Choroid plexus epithelial cell (primary cell): ENCODE data around the gene FAM219A.

ENCODE experiments used
- DNase-seq: peaks from one replicate; pipeline ENCODE4 v3.0.0-alpha.2; 2010; ENCODE audit warnings: low read depth
- H3K4me3 ChIP-seq: 2 replicates; pipeline ENCODE4 v1.5.1; 2011; ENCODE audit warnings: low read depth, mild to moderate bottlenecking, control low read depth, low read length, moderate library complexity
- CTCF ChIP-seq: conservative IDR thresholded peaks from 2 replicates; pipeline ENCODE4 v1.5.1; 2011; ENCODE audit warnings: low read depth, mild to moderate bottlenecking, control low read depth, inconsistent platforms, low read length, moderate library complexity

The FAM219A gene

DNA sequence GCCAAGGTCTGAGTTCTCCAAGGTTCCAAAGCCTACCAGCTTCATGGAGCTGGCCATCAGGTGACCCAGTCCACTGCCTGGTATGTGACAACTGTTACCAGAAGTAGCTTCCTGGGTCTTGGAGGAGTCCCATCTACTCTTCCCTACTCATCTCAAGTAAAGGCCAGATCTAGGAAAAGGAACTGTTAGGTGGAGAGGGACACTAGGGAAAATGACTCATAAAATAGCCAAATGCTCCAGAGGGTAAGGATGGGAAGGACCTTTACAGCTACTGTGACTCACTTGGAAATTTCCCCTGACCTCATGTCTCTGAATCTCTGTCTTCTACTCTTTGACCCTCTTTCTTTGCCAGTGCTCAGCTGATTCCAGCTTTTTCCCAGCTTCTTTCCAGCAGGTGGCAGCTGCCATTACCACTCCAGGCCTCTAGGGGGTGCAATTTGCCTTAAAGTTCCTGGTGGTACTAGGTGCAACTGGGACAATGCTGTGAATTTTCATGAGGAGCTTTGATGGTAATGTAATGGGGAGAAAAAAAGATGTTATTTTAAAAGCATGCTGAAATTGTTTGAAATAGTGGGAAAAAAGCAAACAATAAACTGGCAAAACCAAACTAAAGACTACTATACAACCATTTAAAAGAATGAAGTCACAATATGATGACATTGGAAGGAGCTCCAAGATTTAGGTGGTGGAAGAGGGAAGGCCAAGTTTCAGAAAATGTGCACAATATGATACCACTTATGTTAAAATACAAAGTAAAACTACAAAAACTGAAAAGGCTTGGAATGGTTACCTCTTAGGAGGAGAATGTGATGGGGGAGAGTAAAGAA lies 54.6 kb downstream of the FAM219A start:
- no peak overlapping the region for H3K4me3 ChIP-seq
- peak; percentile 77 for DNase-seq
- peak; percentile 100 for TF ChIP-seq CTCF

GRCh38 chr9:34400686-34401602 lies 57.4 kb downstream of the FAM219A start:
- TF ChIP-seq CTCF: no peak
- DNase-seq: no peak

GRCh38 chr9:34400275-34400674 lies 58.1 kb downstream of the FAM219A start:
- DNase-seq: no peak
- no peak overlapping the region for H3K4me3 ChIP-seq
- peak; percentile 24 for TF ChIP-seq CTCF

More at GRCh38 chr9:34400686-34401602, 57.4 kb downstream of the FAM219A start:
- no peak overlapping the region for H3K4me3 ChIP-seq

DNA sequence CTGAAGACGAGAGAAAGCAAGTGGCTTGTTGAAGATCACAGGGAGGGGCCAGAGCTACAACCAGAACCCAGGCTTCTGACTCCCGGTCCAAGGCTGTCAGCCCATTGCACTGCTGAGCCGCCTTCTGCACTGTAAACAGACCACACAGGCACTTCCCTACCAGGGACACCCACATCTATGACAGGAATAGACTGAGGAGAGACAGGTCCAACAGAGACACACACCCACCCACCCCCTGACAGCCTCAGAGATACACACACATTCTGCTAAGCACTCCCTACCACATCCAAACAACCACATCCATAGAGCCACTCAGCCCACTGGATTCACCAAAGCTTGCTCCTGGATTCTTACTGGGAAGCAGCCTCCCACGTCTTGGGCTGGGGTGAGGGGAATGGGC lies 58.6 kb downstream of the FAM219A start:
- H3K4me3 ChIP-seq: no peak overlapping the region
- TF ChIP-seq CTCF: no peak
- no peak for DNase-seq

DNA sequence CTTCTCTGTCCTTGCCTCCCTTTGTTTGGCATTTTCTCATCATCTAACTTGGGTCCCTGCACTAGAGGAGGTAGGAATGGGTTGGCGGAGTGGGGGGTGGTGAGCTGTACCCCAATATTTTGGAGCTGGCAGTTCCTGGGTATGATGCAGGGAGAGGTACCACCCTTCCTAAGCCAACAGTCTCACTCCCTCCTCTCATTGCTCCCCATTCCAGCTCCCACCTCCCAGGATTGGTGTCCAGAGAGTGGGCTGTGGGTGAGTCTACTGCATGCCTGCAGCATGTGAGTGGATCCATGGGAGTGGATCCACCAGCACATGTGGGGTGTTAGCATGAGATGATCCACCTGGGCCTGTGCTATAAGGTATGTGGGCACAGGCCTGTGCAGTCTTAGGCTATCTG lies 59.5 kb downstream of the FAM219A start:
- no peak overlapping the region for H3K4me3 ChIP-seq
- no peak for DNase-seq

More for the DNA sequence above, 59.5 kb downstream of the FAM219A start:
- TF ChIP-seq CTCF: no peak
